GM12891 (cell line): ENCODE measurements around the gene INMT.

Source experiments
- POLR2A ChIP-seq: IDR thresholded peaks from 2 replicates; pipeline ENCODE4 v1.6.1; 2011; ENCODE audit warnings: low read depth, low read length, control low read depth
- POLR2AphosphoS5 ChIP-seq: IDR thresholded peaks from 2 replicates; pipeline ENCODE4 v1.6.1; 2011; ENCODE audit warnings: low read depth, low read length, control low read depth
- SPI1 ChIP-seq: IDR thresholded peaks from 2 replicates; pipeline ENCODE4 v1.6.1; 2011; ENCODE audit warnings: low read depth, low read length, control low read depth

- TF ChIP-seq SPI1 (no peak), POLR2A (no peak), POLR2AphosphoS5 (no peak)
These were observed 52.2 kb downstream of the INMT start for GRCh38 chr7:30804078-30804661.
